Liver (tissue), 9 donors: ENCODE measurements around the gene ADCYAP1. TPM values are rescaled to one million over a fixed set of nuclear protein-coding genes. Genes with fewer than 3 reads are reported as not detected.

Experiments
- DNase-seq: peaks from one replicate; pipeline ENCODE4 v3.0.0-alpha.2; 2017; ENCODE audit warnings: low spot score
- H3K27ac ChIP-seq, 2 donors: one replicate each; pipeline ENCODE4 v1.7.0; 2013; ENCODE audit warnings: inconsistent platforms in 2 of 2, low read length in 2 of 2, control low read depth in 1 of 2, low read depth in 1 of 2, mild to moderate bottlenecking in 1 of 2
- H3K27me3 ChIP-seq, 4 donors: one replicate each; pipeline versions ENCODE4 v1.6.1 to v1.7.0; 2013; ENCODE audit warnings: low read length in 3 of 4, inconsistent platforms in 1 of 4, mild to moderate bottlenecking in 1 of 4, moderate library complexity in 1 of 4; ENCODE audit not compliant: control insufficient read depth in 4 of 4, insufficient read depth in 4 of 4
- H3K36me3 ChIP-seq, 4 donors: one replicate each; pipeline versions ENCODE4 v1.6.1 to v1.7.0; 2013; ENCODE audit warnings: low read length in 3 of 4, mild to moderate bottlenecking in 3 of 4, low read depth in 1 of 4, moderate library complexity in 1 of 4; ENCODE audit not compliant: control insufficient read depth in 4 of 4, insufficient read depth in 3 of 4
- H3K4me1 ChIP-seq, 4 donors: one replicate each; pipeline versions ENCODE4 v1.6.1 to v1.7.0; 2013; ENCODE audit warnings: low read length in 3 of 4, mild to moderate bottlenecking in 3 of 4, moderate library complexity in 1 of 4; ENCODE audit not compliant: control insufficient read depth in 4 of 4, insufficient read depth in 4 of 4
- H3K4me3 ChIP-seq, 3 donors: one replicate each; pipeline versions ENCODE4 v1.6.1 to v1.7.0; 2013; ENCODE audit warnings: low read length in 3 of 3, control low read depth in 1 of 3, low read depth in 1 of 3, mild to moderate bottlenecking in 1 of 3
- H3K9ac ChIP-seq, 2 donors: one replicate each; pipeline ENCODE4 v1.7.0; 2013; ENCODE audit warnings: low read length in 2 of 2, mild to moderate bottlenecking in 2 of 2, moderate library complexity in 2 of 2, control low read depth in 1 of 2, low read depth in 1 of 2
- H3K9me3 ChIP-seq, 4 donors: one replicate each; pipeline versions ENCODE4 v1.6.1 to v1.7.0; 2013; ENCODE audit warnings: low read length in 3 of 4; ENCODE audit not compliant: control insufficient read depth in 4 of 4
- EGR1 ChIP-seq, 2 donors: IDR thresholded peaks; 2 replicates each; pipeline ENCODE4 v1.6.1; 2016 to 2018; ENCODE audit warnings: antibody characterized with exemption in 2 of 2, low read depth in 2 of 2
- FOXA1 ChIP-seq: IDR thresholded peaks from 2 replicates; pipeline ENCODE4 v1.6.1; 2016; ENCODE audit warnings: antibody characterized with exemption
- FOXA2 ChIP-seq: IDR thresholded peaks from 2 replicates; pipeline ENCODE4 v1.6.1; 2016; ENCODE audit warnings: antibody characterized with exemption
- HNF4A ChIP-seq, 2 donors: conservative IDR thresholded peaks; 2 replicates each; pipeline ENCODE4 v1.6.1; 2016; ENCODE audit warnings: antibody characterized with exemption in 2 of 2, mild to moderate bottlenecking in 2 of 2
- HNF4G ChIP-seq: IDR thresholded peaks from 2 replicates; pipeline ENCODE4 v1.6.1; 2016; ENCODE audit warnings: antibody characterized with exemption
- JUND ChIP-seq, 2 donors: IDR thresholded peaks; 2 replicates each; pipeline ENCODE4 v1.6.1; 2016; ENCODE audit warnings: antibody characterized with exemption in 2 of 2
- NR2F2 ChIP-seq: IDR thresholded peaks from 2 replicates; pipeline ENCODE4 v1.6.1; 2016; ENCODE audit warnings: antibody characterized with exemption
- RXRA ChIP-seq, 2 donors: IDR thresholded peaks; 2 replicates each; pipeline ENCODE4 v1.6.1; 2017 to 2018; ENCODE audit warnings: antibody characterized with exemption in 2 of 2, mild to moderate bottlenecking in 1 of 2
- SP1 ChIP-seq: IDR thresholded peaks from 2 replicates; pipeline ENCODE4 v1.6.1; 2018; ENCODE audit warnings: antibody characterized with exemption, mild to moderate bottlenecking
- TAF1 ChIP-seq: conservative IDR thresholded peaks from 2 replicates; pipeline ENCODE4 v1.6.1; 2016; ENCODE audit warnings: antibody characterized with exemption, mild to moderate bottlenecking
- YY1 ChIP-seq: IDR thresholded peaks from 2 replicates; pipeline ENCODE4 v1.6.1; 2016; ENCODE audit warnings: antibody characterized with exemption, mild to moderate bottlenecking
- WGBS: extraction: QIAGEN DNeasy Blood & Tissue Kit; methylation state at CpG from one replicate; pipeline ENCODE4 v1.1.7; 2013; 5-methylcytosine and 5-hydroxymethylcytosine counted together
- polyA plus RNA-seq, 2 donors: library from polyadenylated mRNA; stranded (reverse) in 1 of 2; unstranded in 1 of 2; fragments of 200-250 nt in 1 of 2; fragments of >200 nt in 1 of 2; fragmentation: Nextera tagmentation in 1 of 2; extraction: Ambion mirVana in 1 of 2; gene quantifications; one replicate each; pipeline versions ENCODE4 v1.2.1 to v1.2.3, GENCODE V29; 2013 to 2015
- total RNA-seq, 2 donors: library from RNA; depleted of rRNA; stranded (reverse); fragments of >200 nt; gene quantifications; one replicate each; pipeline ENCODE4 v1.2.3, GENCODE V29; 2014
- TF ChIP-seq, protein P1 (sequence below): fragments of 150-350 bp; IDR thresholded peaks from 2 replicates; pipeline ENCODE4 v1.5.1; 2017; ENCODE audit warnings: improper control_type of control experiment, low read depth, low read length; ENCODE audit not compliant: missing input control
- TF ChIP-seq, protein P2 (sequence below): IDR thresholded peaks from 2 replicates; pipeline ENCODE4 v1.6.1; 2016; ENCODE audit warnings: antibody characterized with exemption, mild to moderate bottlenecking
- TF ChIP-seq, protein P3 (sequence below): IDR thresholded peaks from 2 replicates; pipeline ENCODE4 v1.6.1; 2016; ENCODE audit warnings: antibody characterized with exemption
- TF ChIP-seq, protein P4 (sequence below): IDR thresholded peaks from 2 replicates; pipeline ENCODE4 v1.6.1; 2016; ENCODE audit warnings: antibody characterized with exemption
- TF ChIP-seq, protein P5 (sequence below): IDR thresholded peaks from 2 replicates; pipeline ENCODE4 v1.6.1; 2016; ENCODE audit warnings: antibody characterized with exemption
- donor health status: healthy.
- donor health status: healthy.
- donor health status: healthy.
- donor health status: healthy.
- donor health status: healthy.

The ADCYAP1 gene
- total and polyA plus RNA-seq, 4 donors, result 0.02 to 0.08 TPM; not detected in 2

DNA sequence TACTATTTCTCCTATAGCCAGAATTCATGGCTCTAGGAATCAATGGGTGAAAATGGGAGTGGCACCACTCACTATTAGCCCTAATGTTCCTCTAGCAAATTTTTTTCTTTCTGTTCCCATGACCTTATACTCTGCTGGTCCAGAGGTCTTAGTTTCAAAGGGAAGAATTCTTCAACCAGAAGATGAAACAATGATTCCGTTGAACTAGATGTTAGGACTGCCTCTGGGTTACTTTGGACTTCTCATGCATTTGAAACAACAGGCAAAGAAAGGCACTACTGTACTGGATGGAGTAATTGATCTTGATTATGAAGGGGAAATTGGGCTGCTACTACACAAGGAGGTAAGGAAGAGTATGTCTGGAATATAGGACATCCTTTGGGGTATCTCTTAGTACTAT, 18.6 kb upstream of the ADCYAP1 start:
- H3K4me3 ChIP-seq, result no peak overlapping the region
- no peaks in the 10 kb centered on the region for H3K4me1 ChIP-seq
- peaks cover 0 to 3% (median 1%) of the 10 kb centered on the region in 4 donors for H3K27me3 ChIP-seq
- no peak overlapping the region for H3K9ac ChIP-seq
- no peak overlapping the region for H3K27ac ChIP-seq
- no peak for DNase-seq
- TF ChIP-seq, protein P1, sequence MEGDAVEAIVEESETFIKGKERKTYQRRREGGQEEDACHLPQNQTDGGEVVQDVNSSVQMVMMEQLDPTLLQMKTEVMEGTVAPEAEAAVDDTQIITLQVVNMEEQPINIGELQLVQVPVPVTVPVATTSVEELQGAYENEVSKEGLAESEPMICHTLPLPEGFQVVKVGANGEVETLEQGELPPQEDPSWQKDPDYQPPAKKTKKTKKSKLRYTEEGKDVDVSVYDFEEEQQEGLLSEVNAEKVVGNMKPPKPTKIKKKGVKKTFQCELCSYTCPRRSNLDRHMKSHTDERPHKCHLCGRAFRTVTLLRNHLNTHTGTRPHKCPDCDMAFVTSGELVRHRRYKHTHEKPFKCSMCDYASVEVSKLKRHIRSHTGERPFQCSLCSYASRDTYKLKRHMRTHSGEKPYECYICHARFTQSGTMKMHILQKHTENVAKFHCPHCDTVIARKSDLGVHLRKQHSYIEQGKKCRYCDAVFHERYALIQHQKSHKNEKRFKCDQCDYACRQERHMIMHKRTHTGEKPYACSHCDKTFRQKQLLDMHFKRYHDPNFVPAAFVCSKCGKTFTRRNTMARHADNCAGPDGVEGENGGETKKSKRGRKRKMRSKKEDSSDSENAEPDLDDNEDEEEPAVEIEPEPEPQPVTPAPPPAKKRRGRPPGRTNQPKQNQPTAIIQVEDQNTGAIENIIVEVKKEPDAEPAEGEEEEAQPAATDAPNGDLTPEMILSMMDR, result no peak
- TF ChIP-seq RXRA (IDR thresholded peaks at IDR 0.05), result no peak
- TF ChIP-seq JUND (IDR thresholded peaks at IDR 0.05), result no peak
- TF ChIP-seq, protein P2, sequence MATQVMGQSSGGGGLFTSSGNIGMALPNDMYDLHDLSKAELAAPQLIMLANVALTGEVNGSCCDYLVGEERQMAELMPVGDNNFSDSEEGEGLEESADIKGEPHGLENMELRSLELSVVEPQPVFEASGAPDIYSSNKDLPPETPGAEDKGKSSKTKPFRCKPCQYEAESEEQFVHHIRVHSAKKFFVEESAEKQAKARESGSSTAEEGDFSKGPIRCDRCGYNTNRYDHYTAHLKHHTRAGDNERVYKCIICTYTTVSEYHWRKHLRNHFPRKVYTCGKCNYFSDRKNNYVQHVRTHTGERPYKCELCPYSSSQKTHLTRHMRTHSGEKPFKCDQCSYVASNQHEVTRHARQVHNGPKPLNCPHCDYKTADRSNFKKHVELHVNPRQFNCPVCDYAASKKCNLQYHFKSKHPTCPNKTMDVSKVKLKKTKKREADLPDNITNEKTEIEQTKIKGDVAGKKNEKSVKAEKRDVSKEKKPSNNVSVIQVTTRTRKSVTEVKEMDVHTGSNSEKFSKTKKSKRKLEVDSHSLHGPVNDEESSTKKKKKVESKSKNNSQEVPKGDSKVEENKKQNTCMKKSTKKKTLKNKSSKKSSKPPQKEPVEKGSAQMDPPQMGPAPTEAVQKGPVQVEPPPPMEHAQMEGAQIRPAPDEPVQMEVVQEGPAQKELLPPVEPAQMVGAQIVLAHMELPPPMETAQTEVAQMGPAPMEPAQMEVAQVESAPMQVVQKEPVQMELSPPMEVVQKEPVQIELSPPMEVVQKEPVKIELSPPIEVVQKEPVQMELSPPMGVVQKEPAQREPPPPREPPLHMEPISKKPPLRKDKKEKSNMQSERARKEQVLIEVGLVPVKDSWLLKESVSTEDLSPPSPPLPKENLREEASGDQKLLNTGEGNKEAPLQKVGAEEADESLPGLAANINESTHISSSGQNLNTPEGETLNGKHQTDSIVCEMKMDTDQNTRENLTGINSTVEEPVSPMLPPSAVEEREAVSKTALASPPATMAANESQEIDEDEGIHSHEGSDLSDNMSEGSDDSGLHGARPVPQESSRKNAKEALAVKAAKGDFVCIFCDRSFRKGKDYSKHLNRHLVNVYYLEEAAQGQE, result no peak
- TF ChIP-seq EGR1 (IDR thresholded peaks at IDR 0.05; ENCODE audit: low read depth in 2 of 2), result no peak
- TF ChIP-seq, protein P3, sequence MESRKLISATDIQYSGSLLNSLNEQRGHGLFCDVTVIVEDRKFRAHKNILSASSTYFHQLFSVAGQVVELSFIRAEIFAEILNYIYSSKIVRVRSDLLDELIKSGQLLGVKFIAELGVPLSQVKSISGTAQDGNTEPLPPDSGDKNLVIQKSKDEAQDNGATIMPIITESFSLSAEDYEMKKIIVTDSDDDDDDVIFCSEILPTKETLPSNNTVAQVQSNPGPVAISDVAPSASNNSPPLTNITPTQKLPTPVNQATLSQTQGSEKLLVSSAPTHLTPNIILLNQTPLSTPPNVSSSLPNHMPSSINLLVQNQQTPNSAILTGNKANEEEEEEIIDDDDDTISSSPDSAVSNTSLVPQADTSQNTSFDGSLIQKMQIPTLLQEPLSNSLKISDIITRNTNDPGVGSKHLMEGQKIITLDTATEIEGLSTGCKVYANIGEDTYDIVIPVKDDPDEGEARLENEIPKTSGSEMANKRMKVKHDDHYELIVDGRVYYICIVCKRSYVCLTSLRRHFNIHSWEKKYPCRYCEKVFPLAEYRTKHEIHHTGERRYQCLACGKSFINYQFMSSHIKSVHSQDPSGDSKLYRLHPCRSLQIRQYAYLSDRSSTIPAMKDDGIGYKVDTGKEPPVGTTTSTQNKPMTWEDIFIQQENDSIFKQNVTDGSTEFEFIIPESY, result no peak
- TF ChIP-seq FOXA2, result no peak
- no peak for TF ChIP-seq SP1
- no peak for TF ChIP-seq TAF1
- TF ChIP-seq, protein P4, sequence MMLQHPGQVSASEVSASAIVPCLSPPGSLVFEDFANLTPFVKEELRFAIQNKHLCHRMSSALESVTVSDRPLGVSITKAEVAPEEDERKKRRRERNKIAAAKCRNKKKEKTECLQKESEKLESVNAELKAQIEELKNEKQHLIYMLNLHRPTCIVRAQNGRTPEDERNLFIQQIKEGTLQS, result no peak
- TF ChIP-seq HNF4A (conservative IDR thresholded peaks at IDR 0.05), result no peak
- TF ChIP-seq, protein P5, sequence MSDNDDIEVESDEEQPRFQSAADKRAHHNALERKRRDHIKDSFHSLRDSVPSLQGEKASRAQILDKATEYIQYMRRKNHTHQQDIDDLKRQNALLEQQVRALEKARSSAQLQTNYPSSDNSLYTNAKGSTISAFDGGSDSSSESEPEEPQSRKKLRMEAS, result no peak
- no peak for TF ChIP-seq HNF4G
- TF ChIP-seq FOXA1, result no peak
- TF ChIP-seq YY1, result no peak
- TF ChIP-seq NR2F2, result no peak
- WGBS, result 69% methylated on average over 1 of the region's 1 CpG
- H3K36me3 ChIP-seq, result no peaks in the 10 kb centered on the region
- no peaks in the 10 kb centered on the region for H3K9me3 ChIP-seq

DNA sequence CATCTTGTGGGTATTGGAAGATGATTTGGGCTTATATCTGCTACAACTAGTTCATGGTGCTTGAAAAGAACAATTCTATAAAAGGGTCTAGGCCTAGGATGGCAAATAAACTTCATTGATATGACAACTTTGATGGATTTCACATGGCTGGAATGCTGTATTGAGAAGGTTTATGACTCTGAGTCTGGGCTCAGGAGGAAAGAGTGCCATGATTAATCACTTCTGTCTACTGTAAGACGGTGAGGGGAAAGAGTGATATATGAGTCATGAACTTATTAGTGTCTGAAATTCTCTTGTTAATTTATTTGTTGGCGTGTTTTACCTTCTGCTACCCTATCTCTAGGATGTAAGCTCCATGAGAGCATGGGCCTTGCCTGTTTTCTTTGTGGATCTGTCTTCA, 17.0 kb upstream of the ADCYAP1 start:
- no peaks in the 10 kb centered on the region for H3K4me1 ChIP-seq
- peaks cover 0 to 3% (median 1%) of the 10 kb centered on the region in 4 donors for H3K27me3 ChIP-seq
- H3K9me3 ChIP-seq, result no peaks in the 10 kb centered on the region
- H3K9ac ChIP-seq, result no peak overlapping the region
- 72% methylated on average over 2 of the region's 2 CpGs for WGBS
- no peak for DNase-seq
- H3K27ac ChIP-seq, result no peak overlapping the region
- H3K36me3 ChIP-seq, result no peaks in the 10 kb centered on the region
- H3K4me3 ChIP-seq, result no peak overlapping the region
- TF ChIP-seq HNF4A (conservative IDR thresholded peaks at IDR 0.05) (no peak), FOXA2 (no peak), SP1 (no peak), NR2F2 (no peak), RXRA (IDR thresholded peaks at IDR 0.05) (no peak), FOXA1 (no peak), HNF4G (no peak), JUND (IDR thresholded peaks at IDR 0.05) (no peak)
- TF ChIP-seq, protein P2, result no peak
- TF ChIP-seq, protein P1, result no peak
